Stomach (tissue), 9 donors: ENCODE results near the gene HOXB6. TPM values are rescaled to one million over a fixed set of nuclear protein-coding genes. Genes with fewer than 3 reads are reported as not detected.

Source experiments
- DNase-seq, 2 donors: peaks; one replicate each; pipeline versions ENCODE4 v3.0.0 to v3.0.0-alpha.2; 2013 to 2019
- H3K27ac ChIP-seq, 5 donors: fragments of 200-600 bp in 4 of 5; sonication (generic) in 4 of 5; one replicate each; pipeline ENCODE4 v1.5.1; 2013 to 2019; ENCODE audit warnings: mild to moderate bottlenecking in 1 of 5, moderate library complexity in 1 of 5
- H3K27me3 ChIP-seq, 3 donors: fragments of 200-600 bp; sonication (generic); one replicate each; pipeline ENCODE4 v1.5.1; 2017 to 2019; ENCODE audit warnings: mixed run types in 1 of 3
- H3K36me3 ChIP-seq, 4 donors: fragments of 200-600 bp; sonication (generic); 1 replicate in 3 of 4; 2 replicates in 1 of 4; pipeline ENCODE4 v1.5.1; 2016 to 2019
- H3K4me1 ChIP-seq, 4 donors: fragments of 200-600 bp; sonication (generic); one replicate each; pipeline ENCODE4 v1.5.1; 2016 to 2019
- H3K4me3 ChIP-seq, 4 donors: fragments of 200-600 bp; sonication (generic) in 3 of 4; one replicate each; pipeline ENCODE4 v1.5.1; 2016 to 2019; ENCODE audit warnings: mild to moderate bottlenecking in 1 of 4
- H3K9me3 ChIP-seq, 4 donors: fragments of 200-600 bp; sonication (generic); one replicate each; pipeline ENCODE4 v1.5.1; 2016 to 2019
- CTCF ChIP-seq, 7 experiments: fragments of 450-650 bp in 4 of 7; fragments of 200-600 bp in 3 of 7; sonication (generic) in 3 of 7; IDR thresholded peaks; one replicate each; pipeline ENCODE4 v1.5.1; 2016 to 2019; ENCODE audit warnings: antibody characterized with exemption in 7 of 7, control low read depth in 2 of 7, mild to moderate bottlenecking in 1 of 7
- EP300 ChIP-seq: sonication (generic); formaldehyde crosslinking; IDR thresholded peaks from one replicate; pipeline ENCODE4 v1.6.1; 2017; ENCODE audit warnings: antibody characterized with exemption
- POLR2A ChIP-seq, 4 donors: fragments of 450-650 bp; IDR thresholded peaks; one replicate each; pipeline ENCODE4 v1.6.1; 2016; ENCODE audit warnings: antibody characterized with exemption in 4 of 4, control low read depth in 2 of 4, mild to moderate bottlenecking in 1 of 4, moderate library complexity in 1 of 4
- POLR2AphosphoS5 ChIP-seq, 3 donors: sonication (generic); formaldehyde crosslinking; IDR thresholded peaks; one replicate each; pipeline ENCODE4 v1.6.1; 2016; ENCODE audit warnings: antibody characterized with exemption in 3 of 3
- WGBS, 5 donors: extraction: QIAGEN DNeasy Blood & Tissue Kit in 3 of 5; methylation state at CpG; one replicate each; pipeline versions ENCODE4 v1.1.5 to v1.1.7; 2013 to 2018; 5-methylcytosine and 5-hydroxymethylcytosine counted together
- intact Hi-C: fragments of 100-400 bp; cut with DNase I; formaldehyde crosslinking; loops from one replicate; pipeline ENCODE4 v1.15.1; 2023; ENCODE audit warnings: low total_unique reads
- polyA plus RNA-seq, 3 donors: library from polyadenylated mRNA; stranded (reverse); fragments of 200-250 nt; gene quantifications; one replicate each; pipeline ENCODE4 v1.2.3, GENCODE V29; 2013
- total RNA-seq, 5 donors: library from RNA; depleted of rRNA; stranded (reverse); fragments of >200 nt; gene quantifications; one replicate each; pipeline versions ENCODE4 v1.1.0 to v1.2.3, GENCODE V29; 2014 to 2016
- donor health status: healthy with polysubstance abuse.
- donor health status: Bipolar disorder and iron deficiency.
- donor health status: healthy.

The HOXB6 gene
- total and polyA plus RNA-seq, 8 donors, result 4.2 to 150 (median 10.9) TPM

DNA sequence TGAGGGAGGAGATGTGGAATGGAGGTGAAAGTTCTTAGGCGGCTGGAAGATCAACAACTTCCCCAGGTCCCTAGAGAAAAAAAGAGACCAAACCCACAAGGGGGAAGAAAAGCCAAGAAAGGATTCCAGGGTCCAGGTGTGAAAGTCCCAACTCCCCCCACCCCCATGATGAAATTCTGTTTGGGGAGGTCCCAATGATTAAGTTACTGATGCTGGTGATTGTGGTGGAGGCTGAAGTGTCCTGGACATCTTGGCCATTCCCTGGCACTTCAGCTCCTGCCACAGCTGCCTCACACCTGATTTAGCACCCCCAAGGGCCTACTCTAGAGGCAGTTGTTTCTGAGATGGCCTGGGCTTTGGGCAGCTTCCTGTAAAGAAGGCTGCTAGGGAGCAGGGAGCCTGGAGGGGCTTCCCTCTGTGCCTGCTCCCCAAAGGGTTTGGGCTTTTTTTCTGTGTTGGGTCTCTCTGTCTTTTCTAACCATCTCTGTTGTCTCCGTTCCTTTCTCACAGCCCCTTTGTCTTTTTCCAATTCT is 39.7 kb downstream of the HOXB6 start:
- Histone ChIP-seq H3K4me1 (peaks cover 39 to 98% (median 72%) of the 10 kb centered on the region in 4 donors), H3K27ac (peak overlapping the region in 4 of 5 donors; percentile 77 to 95 (median 93)), H3K9me3 (no peaks in the 10 kb centered on the region), H3K36me3 (no peaks in the 10 kb centered on the region), H3K4me3 (peak overlapping the region in 1 of 4 donors; percentile 39), H3K27me3 (peaks cover 0 to 90% (median 43%) of the 10 kb centered on the region in 3 donors)
- 35 to 66% (median 46%) methylated on average over 2 of the region's 2 CpGs for WGBS, 5 donors
- TF ChIP-seq CTCF (IDR thresholded peaks at IDR 0.05), result no peak
- no peak for TF ChIP-seq POLR2A (IDR thresholded peaks at IDR 0.05)
- no peak for TF ChIP-seq EP300
- no peak for TF ChIP-seq POLR2AphosphoS5 (IDR thresholded peaks at IDR 0.05)
- no peak for DNase-seq
- intact Hi-C loops, result no loop called here

DNA sequence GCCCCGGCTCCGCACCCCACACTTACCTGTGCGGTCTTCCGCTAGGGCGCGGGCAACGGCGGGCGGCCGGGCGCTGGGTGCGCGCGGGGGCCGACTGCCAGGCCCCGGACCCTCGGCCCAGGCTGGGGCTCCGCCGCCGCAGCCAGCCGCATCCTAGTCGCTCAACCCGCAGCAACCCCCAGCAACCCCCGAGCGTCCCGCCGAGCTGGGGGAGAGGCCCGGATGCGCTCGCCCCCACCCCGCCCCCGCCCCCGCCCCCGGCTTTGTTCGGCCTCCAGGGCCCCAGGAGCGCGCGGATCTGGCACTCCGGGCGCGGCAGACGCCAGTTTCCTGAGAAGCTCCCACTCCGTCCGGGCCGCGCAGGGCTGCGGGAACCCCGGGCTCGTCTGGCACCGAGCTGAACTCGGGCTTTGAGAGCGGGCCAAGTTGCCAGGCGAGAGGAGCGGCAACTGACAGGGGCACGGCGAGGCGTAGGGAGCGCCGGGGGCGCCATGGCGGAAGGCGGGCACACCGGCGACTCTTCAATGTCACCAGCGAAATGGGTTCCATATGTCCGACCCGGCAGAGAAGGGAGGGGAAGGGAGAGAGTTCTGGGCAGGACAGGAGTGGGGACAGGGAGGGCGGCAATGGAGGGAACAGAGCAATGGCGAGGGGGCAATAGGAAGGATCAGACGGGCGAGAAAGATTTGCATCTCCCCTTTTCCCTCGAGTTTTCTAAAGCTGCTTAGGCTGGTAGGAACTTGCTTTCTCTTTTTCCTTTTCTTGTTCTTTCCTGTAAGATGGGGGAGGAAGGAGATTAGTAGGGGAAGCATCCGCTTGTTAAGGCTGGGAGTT is 40.4 kb downstream of the HOXB6 start:
- H3K27ac ChIP-seq, result peak overlapping the region; percentile 30 to 95 (median 93)
- peaks cover 0 to 90% (median 37%) of the 10 kb centered on the region in 3 donors for H3K27me3 ChIP-seq
- no peak for DNase-seq
- WGBS, 5 donors, result 9 to 34% (median 16%) methylated on average over 23 to 73 of the region's 73 CpGs
- H3K4me3 ChIP-seq, result peak overlapping the region; percentile 39 to 47 (median 44)
- peaks cover 45 to 98% (median 73%) of the 10 kb centered on the region in 4 donors for H3K4me1 ChIP-seq
- no peak for TF ChIP-seq CTCF (IDR thresholded peaks at IDR 0.05)
- TF ChIP-seq EP300, result no peak
- no peak for TF ChIP-seq POLR2AphosphoS5 (IDR thresholded peaks at IDR 0.05)
- no peak for TF ChIP-seq POLR2A (IDR thresholded peaks at IDR 0.05)
- intact Hi-C loops, result no loop called here
- H3K36me3 ChIP-seq, result no peaks in the 10 kb centered on the region
- no peaks in the 10 kb centered on the region for H3K9me3 ChIP-seq

DNA sequence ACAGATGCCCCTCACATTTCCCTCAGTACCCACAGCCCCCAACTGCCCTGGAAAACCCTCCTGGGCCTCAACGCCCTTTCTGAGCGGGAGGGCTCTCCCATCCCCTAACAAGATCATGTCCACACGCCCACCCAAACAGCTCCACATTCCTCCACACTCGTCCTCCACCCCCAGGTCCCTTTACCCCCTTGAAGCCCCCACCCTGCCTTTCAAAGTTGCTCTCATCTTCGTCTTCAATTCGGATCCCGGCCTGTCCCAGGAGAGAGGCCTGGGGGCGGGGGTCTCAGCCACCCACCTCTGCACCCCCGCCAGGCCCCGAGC is 41.0 kb downstream of the HOXB6 start:
- Histone ChIP-seq H3K4me3 (peak overlapping the region; percentile 39 to 47 (median 44)), H3K36me3 (no peaks in the 10 kb centered on the region), H3K27me3 (peaks cover 0 to 90% (median 31%) of the 10 kb centered on the region in 3 donors), H3K4me1 (peaks cover 45 to 99% (median 73%) of the 10 kb centered on the region in 4 donors), H3K27ac (peak overlapping the region; percentile 11 to 95 (median 93)), H3K9me3 (no peaks in the 10 kb centered on the region)
- DNase-seq, result no peak
- intact Hi-C loops, result no loop called here
- WGBS, 5 donors, result 23 to 28% (median 24%) methylated on average over 9 to 10 of the region's 10 CpGs
- TF ChIP-seq POLR2AphosphoS5 (IDR thresholded peaks at IDR 0.05), result no peak
- no peak for TF ChIP-seq EP300
- no peak for TF ChIP-seq POLR2A (IDR thresholded peaks at IDR 0.05)
- TF ChIP-seq CTCF (IDR thresholded peaks at IDR 0.05), result no peak

GRCh38 chr17:48563385-48563838 is 41.4 kb downstream of the HOXB6 start:
- peak overlapping the region; percentile 39 to 47 (median 44) for H3K4me3 ChIP-seq
- TF ChIP-seq POLR2A (IDR thresholded peaks at IDR 0.05) (no peak), CTCF (IDR thresholded peaks at IDR 0.05) (no peak), EP300 (no peak), POLR2AphosphoS5 (IDR thresholded peaks at IDR 0.05) (no peak)
- 41 to 60% (median 54%) methylated on average over 6 of the region's 6 CpGs for WGBS, 5 donors
- DNase-seq, result no peak
- no peaks in the 10 kb centered on the region for H3K9me3 ChIP-seq
- peaks cover 45 to 99% (median 72%) of the 10 kb centered on the region in 4 donors for H3K4me1 ChIP-seq
- H3K27me3 ChIP-seq, result peaks cover 0 to 90% (median 28%) of the 10 kb centered on the region in 3 donors
- H3K36me3 ChIP-seq, result no peaks in the 10 kb centered on the region
- intact Hi-C loops, result no loop called here
- peak overlapping the region; percentile 11 to 95 (median 93) for H3K27ac ChIP-seq
